ENCODE data around the gene SSR1. TPM values are rescaled to one million over a fixed set of nuclear protein-coding genes. Genes with fewer than 3 reads are reported as not detected.
A peak's percentile ranks its signal among the peaks of the same experiment; 100 is the strongest.

The SSR1 gene
- total and polyA plus RNA-seq, 7 donors, result 17.9 to 40.4 (median 35.4) TPM

- Histone ChIP-seq H3K4me3 (no peak overlapping the region), H3K4me1 (no peaks in the 10 kb centered on the region), H3K9me3 (no peaks in the 10 kb centered on the region), H3K27ac (no peak overlapping the region), H3K36me3 (ENCODE audit: insufficient read depth in 1 of 2, low read depth in 1 of 2) (no peaks in the 10 kb centered on the region), H3K27me3 (ENCODE audit: insufficient read depth in 3 of 3, low read length in 2 of 3) (no peaks in the 10 kb centered on the region)
- TF ChIP-seq CTCF (IDR thresholded peaks at IDR 0.05), result no peak
- intact Hi-C loops (cut with DNase I), result no loop called here
- DNase-seq (no peak), ATAC-seq (no peak)
- WGBS, 3 donors, result 43 to 62% (median 46%) methylated on average over 10 of the region's 10 CpGs
These were observed 39.3 kb downstream of the SSR1 start for GRCh38 chr6:7273709-7274108.

- ATAC-seq, result no peak
- H3K27me3 ChIP-seq (ENCODE audit: insufficient read depth in 3 of 3, low read length in 2 of 3), result no peaks in the 10 kb centered on the region
- no peak overlapping the region for H3K27ac ChIP-seq
- no peak for DNase-seq
- H3K4me1 ChIP-seq, result no peaks in the 10 kb centered on the region
- intact Hi-C loops (cut with DNase I), result no loop called here
- no peaks in the 10 kb centered on the region for H3K9me3 ChIP-seq
- no peak overlapping the region for H3K4me3 ChIP-seq
- no peaks in the 10 kb centered on the region for H3K36me3 ChIP-seq (ENCODE audit: insufficient read depth in 1 of 2, low read depth in 1 of 2)
- TF ChIP-seq CTCF (IDR thresholded peaks at IDR 0.05), result no peak
- 76 to 80% (median 77%) methylated on average over 11 of the region's 11 CpGs for WGBS, 3 donors
These were observed 41.8 kb downstream of the SSR1 start for GRCh38 chr6:7271205-7271534.

- Histone ChIP-seq H3K4me1 (no peaks in the 10 kb centered on the region), H3K36me3 (ENCODE audit: insufficient read depth in 1 of 2, low read depth in 1 of 2) (no peaks in the 10 kb centered on the region), H3K27ac (no peak overlapping the region), H3K4me3 (no peak overlapping the region), H3K9me3 (no peaks in the 10 kb centered on the region), H3K27me3 (ENCODE audit: insufficient read depth in 3 of 3, low read length in 2 of 3) (no peaks in the 10 kb centered on the region)
- peak; percentile 57 to 68 (median 60) for ATAC-seq
- 77 to 84% (median 80%) methylated on average over 16 of the region's 16 CpGs for WGBS, 3 donors
- TF ChIP-seq CTCF (IDR thresholded peaks at IDR 0.05), result no peak
- DNase-seq, result no peak
- intact Hi-C loops (cut with DNase I), result no loop called here
These were observed 42.4 kb downstream of the SSR1 start for GRCh38 chr6:7270320-7271204.

- TF ChIP-seq CTCF (IDR thresholded peaks at IDR 0.05), result no peak
- H3K27ac ChIP-seq, result no peak overlapping the region
- DNase-seq (no peak), ATAC-seq (peak in 3 of 4 donors; percentile 7 to 38 (median 10))
- H3K9me3 ChIP-seq, result no peaks in the 10 kb centered on the region
- H3K4me3 ChIP-seq, result no peak overlapping the region
- intact Hi-C loops (cut with DNase I), result no loop called here
- H3K27me3 ChIP-seq (ENCODE audit: insufficient read depth in 3 of 3, low read length in 2 of 3), result no peaks in the 10 kb centered on the region
- no peaks in the 10 kb centered on the region for H3K4me1 ChIP-seq
- WGBS, 3 donors, result 70 to 82% (median 77%) methylated on average over 5 of the region's 5 CpGs
- H3K36me3 ChIP-seq (ENCODE audit: insufficient read depth in 1 of 2, low read depth in 1 of 2), result no peaks in the 10 kb centered on the region
These were observed 43.2 kb downstream of the SSR1 start for GRCh38 chr6:7269816-7270215.

All from psoas muscle (tissue), 8 donors.